Tibial artery (tissue), 4 donors: ENCODE data around the gene COL4A6.

Experiments used
- DNase-seq, 2 donors: peaks; one replicate each; pipeline ENCODE4 v3.0.0-alpha.2; 2019
- H3K27ac ChIP-seq, 2 donors: fragments of 200-600 bp; sonication (generic) in 1 of 2; 1 replicate in 1 of 2; 2 replicates in 1 of 2; pipeline ENCODE4 v1.5.1; 2018 to 2019; ENCODE audit warnings: mild to moderate bottlenecking in 1 of 2
- H3K27me3 ChIP-seq, 2 donors: fragments of 200-600 bp; sonication (generic) in 1 of 2; one replicate each; pipeline versions ENCODE4 v1.5.1 to v1.6.0; 2016 to 2019
- H3K36me3 ChIP-seq, 3 donors: fragments of 200-600 bp; sonication (generic) in 2 of 3; one replicate each; pipeline ENCODE4 v1.5.1; 2016 to 2019; ENCODE audit warnings: mild to moderate bottlenecking in 2 of 3
- H3K4me1 ChIP-seq, 4 donors: fragments of 200-600 bp; sonication (generic) in 2 of 4; 1 replicate in 3 of 4; 2 replicates in 1 of 4; pipeline ENCODE4 v1.5.1; 2016 to 2019
- H3K4me3 ChIP-seq, 2 donors: fragments of 200-600 bp; sonication (generic) in 1 of 2; 1 replicate in 1 of 2; 2 replicates in 1 of 2; pipeline ENCODE4 v1.5.1; 2018 to 2019; ENCODE audit warnings: mild to moderate bottlenecking in 2 of 2
- H3K9me3 ChIP-seq, 3 donors: fragments of 200-600 bp; sonication (generic) in 1 of 3; one replicate each; pipeline ENCODE4 v1.5.1; 2016 to 2019
- CTCF ChIP-seq, 2 experiments: fragments of 200-600 bp in 1 of 2; fragments of 450-650 bp in 1 of 2; IDR thresholded peaks; one replicate each; pipeline ENCODE4 v1.5.1; 2017 to 2019; ENCODE audit warnings: antibody characterized with exemption in 2 of 2, mild to moderate bottlenecking in 1 of 2, moderate library complexity in 1 of 2
- intact Hi-C: fragments of 100-400 bp; cut with DNase I; formaldehyde crosslinking; loops from one replicate; pipeline ENCODE4 v1.15.0; 2023; ENCODE audit warnings: low total_unique reads

Gene COL4A6

GRCh38 chrX:108211301-108211700 is 226.9 kb downstream of the COL4A6 start:
- Histone ChIP-seq H3K27me3 (no peaks in the 10 kb centered on the region), H3K9me3 (no peaks in the 10 kb centered on the region), H3K36me3 (no peaks in the 10 kb centered on the region), H3K4me1 (peaks cover 0 to 6% (median 0%) of the 10 kb centered on the region in 4 donors), H3K27ac (no peak overlapping the region), H3K4me3 (no peak overlapping the region)
- DNase-seq: no peak
- intact Hi-C loops: no loop called here
- TF ChIP-seq CTCF (IDR thresholded peaks at IDR 0.05): no peak

GRCh38 chrX:108209006-108209554 is 229.1 kb downstream of the COL4A6 start:
- H3K27me3 ChIP-seq: no peaks in the 10 kb centered on the region
- no peak for DNase-seq
- TF ChIP-seq CTCF (IDR thresholded peaks at IDR 0.05): no peak
- H3K9me3 ChIP-seq: no peaks in the 10 kb centered on the region
- intact Hi-C loops: no loop called here
- H3K4me3 ChIP-seq: no peak overlapping the region
- no peaks in the 10 kb centered on the region for H3K4me1 ChIP-seq
- no peaks in the 10 kb centered on the region for H3K36me3 ChIP-seq
- peak overlapping the region; percentile 1 to 43 for H3K27ac ChIP-seq

- intact Hi-C loops: no loop called here
These were observed 234.7 kb downstream of the COL4A6 start for GRCh38 chrX:108203540-108203939.

GRCh38 chrX:108199691-108200090 is 238.5 kb downstream of the COL4A6 start:
- Histone ChIP-seq H3K4me3 (no peak overlapping the region), H3K9me3 (no peaks in the 10 kb centered on the region), H3K27me3 (no peaks in the 10 kb centered on the region), H3K4me1 (no peaks in the 10 kb centered on the region), H3K36me3 (no peaks in the 10 kb centered on the region), H3K27ac (no peak overlapping the region)
- DNase-seq: no peak
- intact Hi-C loops: no loop called here
- TF ChIP-seq CTCF (IDR thresholded peaks at IDR 0.05): peak; percentile 38 to 43

More at GRCh38 chrX:108203540-108203939, 234.7 kb downstream of the COL4A6 start:
- Histone ChIP-seq H3K9me3 (no peaks in the 10 kb centered on the region), H3K4me1 (no peaks in the 10 kb centered on the region), H3K36me3 (no peaks in the 10 kb centered on the region), H3K27ac (no peak overlapping the region), H3K4me3 (no peak overlapping the region), H3K27me3 (no peaks in the 10 kb centered on the region)
- no peak for DNase-seq
- TF ChIP-seq CTCF (IDR thresholded peaks at IDR 0.05): no peak

GRCh38 chrX:108199041-108199440 is 239.2 kb downstream of the COL4A6 start:
- intact Hi-C loops: no loop called here
- no peak for DNase-seq
- Histone ChIP-seq H3K27ac (no peak overlapping the region), H3K9me3 (no peaks in the 10 kb centered on the region), H3K4me3 (no peak overlapping the region), H3K36me3 (no peaks in the 10 kb centered on the region), H3K27me3 (no peaks in the 10 kb centered on the region), H3K4me1 (no peaks in the 10 kb centered on the region)
- no peak for TF ChIP-seq CTCF (IDR thresholded peaks at IDR 0.05)

- DNase-seq: no peak
- Histone ChIP-seq H3K27me3 (no peaks in the 10 kb centered on the region), H3K9me3 (no peaks in the 10 kb centered on the region), H3K4me1 (no peaks in the 10 kb centered on the region), H3K4me3 (no peak overlapping the region), H3K27ac (no peak overlapping the region), H3K36me3 (no peaks in the 10 kb centered on the region)
- TF ChIP-seq CTCF (IDR thresholded peaks at IDR 0.05): no peak
- intact Hi-C loops: no loop called here
These were observed 239.8 kb downstream of the COL4A6 start for GRCh38 chrX:108198420-108198819.
